HUES48 (cell line): ENCODE results near the gene HTRA1.

Experiments
- H3K27ac ChIP-seq: one replicate; pipeline ENCODE4 v1.7.0; 2013; ENCODE audit warnings: low read depth, low read length, inconsistent platforms
- H3K27me3 ChIP-seq: 2 replicates; pipeline ENCODE4 v1.6.1; 2013; ENCODE audit warnings: mild to moderate bottlenecking, low read length; ENCODE audit not compliant: control insufficient read depth, insufficient read depth
- H3K36me3 ChIP-seq: 2 replicates; pipeline ENCODE4 v1.6.1; 2013; ENCODE audit warnings: low read length; ENCODE audit not compliant: control insufficient read depth, insufficient read depth
- H3K4me1 ChIP-seq: 2 replicates; pipeline ENCODE4 v1.6.1; 2013; ENCODE audit warnings: mild to moderate bottlenecking, low read length; ENCODE audit not compliant: control insufficient read depth, insufficient read depth
- H3K4me3 ChIP-seq: 2 replicates; pipeline ENCODE4 v1.5.1; 2013; ENCODE audit warnings: mild to moderate bottlenecking, low read depth, low read length
- H3K9ac ChIP-seq: 2 replicates; pipeline ENCODE4 v1.6.1; 2013; ENCODE audit warnings: mild to moderate bottlenecking, low read depth, low read length, moderate library complexity
- H3K9me3 ChIP-seq: 2 replicates; pipeline ENCODE4 v1.6.1; 2013; ENCODE audit warnings: low read length; ENCODE audit not compliant: control insufficient read depth, insufficient read depth

Gene HTRA1

GRCh38 chr10:122559228-122559627 lies 97.9 kb downstream of the HTRA1 start:
- Histone ChIP-seq H3K9ac (no peak overlapping the region), H3K4me3 (no peak overlapping the region), H3K9me3 (no peaks in the 10 kb centered on the region), H3K4me1 (peaks cover 5% of the 10 kb centered on the region; the same call in 1 of the 2 replicates), H3K27me3 (peaks cover 5% of the 10 kb centered on the region; the same call in 1 of the 2 replicates), H3K27ac (no peak overlapping the region), H3K36me3 (no peaks in the 10 kb centered on the region)

- Histone ChIP-seq H3K36me3 (no peaks in the 10 kb centered on the region), H3K27ac (no peak within 1 kb of the TSS), H3K9me3 (no peaks in the 10 kb centered on the region), H3K4me1 (peaks cover 5% of the 10 kb centered on the region; the same call in 1 of the 2 replicates), H3K27me3 (peaks cover 5% of the 10 kb centered on the region; the same call in 1 of the 2 replicates), H3K9ac (no peak within 1 kb of the TSS), H3K4me3 (no peak within 1 kb of the TSS)
Observed at GRCh38 chr10:122560279-122560804, 99.0 kb downstream of the HTRA1 start, which contains the start of gene DMBT1. Gene DMBT1, plus strand, starts transcription at chr10:122560754. Its CDS starts 17 bp downstream, at chr10:122560771.

DNA sequence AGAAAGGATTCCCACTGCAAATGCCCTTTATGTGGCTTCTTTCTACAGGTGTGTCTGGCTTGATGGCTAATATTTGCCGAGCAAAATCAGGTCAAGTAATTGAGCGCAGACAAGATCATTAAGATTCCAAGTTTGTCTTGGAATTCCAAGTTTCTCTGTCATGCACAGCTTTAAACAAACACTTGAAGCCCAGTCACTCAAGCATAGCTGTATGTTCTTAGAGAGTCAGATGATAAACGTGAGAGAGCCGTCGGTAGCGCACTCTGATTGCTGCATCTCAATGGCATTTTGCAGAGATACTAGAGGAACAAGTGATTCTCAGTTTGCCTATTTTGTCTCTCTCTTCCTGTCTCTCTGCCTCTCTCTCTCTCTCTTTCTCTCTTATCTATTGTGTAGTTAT lies 99.9 kb downstream of the HTRA1 start:
- Histone ChIP-seq H3K4me1 (peaks cover 5% of the 10 kb centered on the region; the same call in 1 of the 2 replicates), H3K27me3 (peaks cover 5% of the 10 kb centered on the region; the same call in 1 of the 2 replicates), H3K9ac (no peak overlapping the region), H3K27ac (no peak overlapping the region), H3K9me3 (no peaks in the 10 kb centered on the region), H3K36me3 (no peaks in the 10 kb centered on the region), H3K4me3 (no peak overlapping the region)

DNA sequence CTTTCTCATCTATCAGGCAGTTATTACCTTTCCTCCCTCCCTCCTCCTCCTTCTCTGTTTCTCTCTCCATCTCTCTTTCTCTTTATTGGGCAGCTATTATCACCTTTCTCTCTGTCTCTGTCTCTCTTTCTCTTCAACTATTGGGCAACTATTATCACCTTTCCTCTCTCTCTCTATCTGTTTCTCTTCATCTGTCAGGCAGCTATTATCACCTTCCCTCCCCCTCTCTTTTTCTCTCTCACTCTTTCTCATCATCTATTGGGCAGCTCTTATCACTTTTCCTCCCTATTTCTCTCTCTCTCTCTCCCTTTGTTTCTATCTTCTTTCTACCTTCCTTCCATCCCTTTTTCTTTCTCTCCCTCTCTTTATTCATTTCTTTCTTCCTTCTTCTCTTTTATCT lies 100.4 kb downstream of the HTRA1 start:
- no peaks in the 10 kb centered on the region for H3K36me3 ChIP-seq
- H3K4me3 ChIP-seq, result no peak overlapping the region
- H3K27ac ChIP-seq, result no peak overlapping the region
- peaks cover 5% of the 10 kb centered on the region; the same call in 1 of the 2 replicates for H3K27me3 ChIP-seq
- no peaks in the 10 kb centered on the region for H3K9me3 ChIP-seq
- H3K4me1 ChIP-seq, result peaks cover 5% of the 10 kb centered on the region; the same call in 1 of the 2 replicates
- no peak overlapping the region for H3K9ac ChIP-seq
